Colonic mucosa (tissue), 4 donors: ENCODE results near the gene FDPS. TPM values are rescaled to one million over a fixed set of nuclear protein-coding genes. Genes with fewer than 3 reads are reported as not detected.

ENCODE experiments used
- DNase-seq: peaks from one replicate; pipeline ENCODE4 v3.0.0-alpha.2; 2020
- H3K27ac ChIP-seq: fragments of 200-600 bp; one replicate; pipeline ENCODE4 v1.8.0; 2021
- H3K27me3 ChIP-seq: fragments of 200-600 bp; one replicate; pipeline ENCODE4 v1.8.0; 2021
- H3K36me3 ChIP-seq: fragments of 200-600 bp; one replicate; pipeline ENCODE4 v1.8.0; 2021
- H3K4me1 ChIP-seq: fragments of 200-600 bp; one replicate; pipeline ENCODE4 v1.8.0; 2021; ENCODE audit warnings: mild to moderate bottlenecking
- H3K4me3 ChIP-seq: fragments of 200-600 bp; one replicate; pipeline ENCODE4 v1.8.0; 2021
- H3K9ac ChIP-seq, 2 donors: one replicate each; pipeline ENCODE4 v1.7.0; 2013; ENCODE audit warnings: control low read depth in 2 of 2, low read depth in 2 of 2, low read length in 2 of 2
- H3K9me3 ChIP-seq: fragments of 200-600 bp; one replicate; pipeline ENCODE4 v1.8.0; 2021
- intact Hi-C: fragments of 100-400 bp; cut with DNase I; formaldehyde crosslinking; loops from one replicate; pipeline ENCODE4 v1.14.1; 2022
- total RNA-seq, 2 donors: library from RNA; stranded (reverse); fragmentation: NEBNext Ultra II Directional in 1 of 2; extraction: Animal tissue kit (Norgen Biotek cat#: 25700) in 1 of 2; gene quantifications; one replicate each; pipeline ENCODE4 v1.2.1, GENCODE V29; 2021
- TF ChIP-seq, protein P1 (sequence below): fragments of 200-600 bp; IDR thresholded peaks from one replicate; pipeline ENCODE4 v1.8.0; 2022; ENCODE audit warnings: antibody characterized with exemption, mild to moderate bottlenecking
- donor health status: healthy.
- donor health status: DM: no; HTN: no; CAD: no.
- donor health status: DM: no; HTN: no; CAD: no.

The FDPS gene
- total RNA-seq, 2 donors from 2014 or later, result 300 to 501 TPM

DNA sequence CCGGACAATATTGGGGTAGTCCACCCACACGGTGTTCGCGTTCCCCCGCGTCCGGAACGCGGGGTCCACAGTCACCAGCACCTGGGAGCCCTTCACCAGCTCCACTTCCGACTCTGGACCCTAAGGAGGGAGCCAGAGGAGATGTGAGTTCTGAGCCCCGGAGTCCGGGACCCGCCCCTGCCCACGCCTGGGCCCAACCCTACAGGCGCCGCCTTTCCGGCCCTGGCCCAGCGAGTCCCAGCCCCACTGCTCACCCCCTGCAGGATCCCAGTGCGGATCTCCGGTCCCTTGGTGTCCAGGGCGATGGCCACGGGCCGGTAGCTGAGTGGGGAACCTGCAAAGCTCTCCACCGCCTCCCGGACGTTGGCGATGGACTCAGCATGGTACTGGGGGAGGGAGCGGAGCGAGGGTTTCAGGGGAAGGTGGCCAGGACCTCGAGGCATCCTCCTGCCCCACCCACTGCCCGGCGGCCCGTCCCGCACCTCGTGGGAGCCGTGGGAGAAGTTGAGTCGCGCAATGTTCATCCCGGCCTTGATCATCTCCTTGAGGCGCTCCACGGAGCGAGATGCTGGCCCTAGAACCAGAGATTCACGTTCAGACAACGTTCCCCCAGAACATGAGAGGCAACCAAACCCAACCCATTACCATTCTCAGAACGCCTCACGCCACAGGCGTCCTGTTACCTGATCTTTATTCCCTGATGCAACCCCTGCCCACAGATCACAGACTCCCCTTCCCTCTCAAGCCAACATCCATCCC, 13.3 kb upstream of the FDPS start:
- TF ChIP-seq, protein P1, sequence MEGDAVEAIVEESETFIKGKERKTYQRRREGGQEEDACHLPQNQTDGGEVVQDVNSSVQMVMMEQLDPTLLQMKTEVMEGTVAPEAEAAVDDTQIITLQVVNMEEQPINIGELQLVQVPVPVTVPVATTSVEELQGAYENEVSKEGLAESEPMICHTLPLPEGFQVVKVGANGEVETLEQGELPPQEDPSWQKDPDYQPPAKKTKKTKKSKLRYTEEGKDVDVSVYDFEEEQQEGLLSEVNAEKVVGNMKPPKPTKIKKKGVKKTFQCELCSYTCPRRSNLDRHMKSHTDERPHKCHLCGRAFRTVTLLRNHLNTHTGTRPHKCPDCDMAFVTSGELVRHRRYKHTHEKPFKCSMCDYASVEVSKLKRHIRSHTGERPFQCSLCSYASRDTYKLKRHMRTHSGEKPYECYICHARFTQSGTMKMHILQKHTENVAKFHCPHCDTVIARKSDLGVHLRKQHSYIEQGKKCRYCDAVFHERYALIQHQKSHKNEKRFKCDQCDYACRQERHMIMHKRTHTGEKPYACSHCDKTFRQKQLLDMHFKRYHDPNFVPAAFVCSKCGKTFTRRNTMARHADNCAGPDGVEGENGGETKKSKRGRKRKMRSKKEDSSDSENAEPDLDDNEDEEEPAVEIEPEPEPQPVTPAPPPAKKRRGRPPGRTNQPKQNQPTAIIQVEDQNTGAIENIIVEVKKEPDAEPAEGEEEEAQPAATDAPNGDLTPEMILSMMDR, result no peak
- Histone ChIP-seq H3K9me3 (no peaks in the 10 kb centered on the region), H3K27ac (no peak overlapping the region), H3K4me1 (no peaks in the 10 kb centered on the region), H3K27me3 (peaks cover 11% of the 10 kb centered on the region), H3K36me3 (no peaks in the 10 kb centered on the region), H3K4me3 (no peak overlapping the region), H3K9ac (peak overlapping the region in 1 of 2 donors; percentile 12)
- no peak for DNase-seq
- intact Hi-C loops, result no loop called here

DNA sequence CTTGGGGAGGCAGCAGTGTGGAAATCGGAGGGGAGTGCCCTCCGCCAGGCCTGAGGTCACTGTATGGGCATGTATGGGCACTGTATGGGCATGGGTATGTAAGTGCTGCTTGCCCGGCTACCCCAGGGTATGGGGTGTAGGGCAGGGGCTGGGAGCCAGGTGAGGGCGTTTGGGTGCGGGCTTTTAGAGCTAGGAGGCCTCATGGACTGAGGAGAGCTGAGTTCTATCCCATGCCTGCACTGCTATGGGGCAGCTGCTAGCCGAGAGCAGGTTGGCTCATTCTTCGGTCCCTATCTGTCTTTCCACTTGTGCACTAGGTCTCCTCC, 12.8 kb upstream of the FDPS start:
- Histone ChIP-seq H3K4me3 (no peak overlapping the region), H3K4me1 (no peaks in the 10 kb centered on the region), H3K9me3 (no peaks in the 10 kb centered on the region), H3K36me3 (no peaks in the 10 kb centered on the region), H3K9ac (no peak overlapping the region), H3K27ac (no peak overlapping the region), H3K27me3 (peaks cover 11% of the 10 kb centered on the region)
- DNase-seq, result no peak
- TF ChIP-seq, protein P1, result no peak
- intact Hi-C loops, result no loop called here

DNA sequence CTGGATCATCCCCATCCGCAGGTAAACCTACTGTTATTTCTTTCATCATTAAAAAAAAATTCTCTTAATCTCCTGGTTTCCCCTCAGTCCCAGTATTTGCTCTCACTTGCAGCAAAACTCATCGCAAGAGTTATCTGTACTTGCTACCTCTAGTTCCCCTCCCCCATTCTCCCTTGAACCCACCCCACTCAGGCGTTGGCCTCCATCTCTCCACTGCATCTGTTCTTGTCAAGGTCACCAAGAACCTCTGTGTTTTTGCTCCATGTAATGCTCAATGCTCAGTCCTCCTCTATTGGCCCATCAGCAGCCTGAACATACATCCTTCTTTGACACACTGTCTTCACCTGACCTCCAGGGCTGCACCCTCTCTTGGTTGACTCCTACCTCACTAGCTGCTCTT, 12.0 kb upstream of the FDPS start:
- H3K27me3 ChIP-seq, result peaks cover 11% of the 10 kb centered on the region
- no peak overlapping the region for H3K4me3 ChIP-seq
- no peaks in the 10 kb centered on the region for H3K9me3 ChIP-seq
- intact Hi-C loops, result no loop called here
- no peak overlapping the region for H3K9ac ChIP-seq
- TF ChIP-seq, protein P1, result no peak
- no peak for DNase-seq
- H3K27ac ChIP-seq, result no peak overlapping the region
- H3K36me3 ChIP-seq, result no peaks in the 10 kb centered on the region
- no peaks in the 10 kb centered on the region for H3K4me1 ChIP-seq

DNA sequence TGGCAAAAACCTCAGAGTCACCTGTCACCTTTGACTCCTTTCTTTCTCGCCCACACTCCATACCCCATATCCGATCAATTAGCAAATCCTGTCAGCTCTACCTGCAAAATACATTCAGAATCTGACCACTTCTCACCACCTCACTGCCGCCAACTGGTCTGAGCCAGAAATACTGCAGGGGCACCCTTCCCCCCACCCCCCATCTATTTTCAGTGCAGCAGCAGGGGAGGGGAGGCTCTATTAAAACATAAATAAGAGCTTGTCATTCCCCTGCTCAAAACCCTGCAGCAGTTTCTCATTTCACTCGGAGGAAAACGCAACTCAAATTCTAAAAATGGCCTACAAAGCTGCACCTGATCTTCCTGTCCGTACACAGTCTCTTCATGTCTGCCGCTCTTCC, 11.3 kb upstream of the FDPS start:
- peaks cover 11% of the 10 kb centered on the region for H3K27me3 ChIP-seq
- no peak overlapping the region for H3K27ac ChIP-seq
- intact Hi-C loops, result no loop called here
- H3K9ac ChIP-seq, result no peak overlapping the region
- no peaks in the 10 kb centered on the region for H3K9me3 ChIP-seq
- H3K4me1 ChIP-seq, result no peaks in the 10 kb centered on the region
- TF ChIP-seq, protein P1, result no peak
- H3K36me3 ChIP-seq, result no peaks in the 10 kb centered on the region
- H3K4me3 ChIP-seq, result no peak overlapping the region
- DNase-seq, result no peak

DNA sequence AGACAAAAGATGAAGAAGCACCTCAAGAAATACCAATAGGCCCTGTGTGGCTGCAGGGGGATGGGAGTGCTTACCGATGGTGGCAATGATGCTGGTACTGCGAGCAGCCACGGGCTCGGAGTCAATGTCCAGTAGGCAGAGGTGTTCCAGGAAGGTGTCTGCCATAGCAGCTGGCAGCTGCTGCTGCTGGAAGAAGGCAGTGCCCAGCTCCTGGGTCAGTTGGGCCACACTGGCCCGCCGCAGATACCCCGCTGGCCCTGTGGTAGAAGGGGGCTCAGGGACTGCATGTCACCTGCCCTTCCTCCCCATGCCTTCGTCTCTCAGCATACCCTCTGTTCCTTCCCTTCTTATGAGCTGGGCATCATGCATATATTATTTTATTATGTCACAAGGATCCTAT, 8.6 kb upstream of the FDPS start:
- peaks cover 5% of the 10 kb centered on the region for H3K27me3 ChIP-seq
- no peaks in the 10 kb centered on the region for H3K36me3 ChIP-seq
- TF ChIP-seq, protein P1, result no peak
- H3K4me3 ChIP-seq, result no peak overlapping the region
- H3K27ac ChIP-seq, result no peak overlapping the region
- no peak overlapping the region for H3K9ac ChIP-seq
- no peaks in the 10 kb centered on the region for H3K4me1 ChIP-seq
- intact Hi-C loops, result no loop called here
- no peak for DNase-seq
- no peaks in the 10 kb centered on the region for H3K9me3 ChIP-seq
